ENCODE results near the gene SSTR4. TPM values are rescaled to one million over a fixed set of nuclear protein-coding genes. Genes with fewer than 3 reads are reported as not detected.

SSTR4 gene
- total RNA-seq, 4 donors from 2014 or later = not detected

DNA sequence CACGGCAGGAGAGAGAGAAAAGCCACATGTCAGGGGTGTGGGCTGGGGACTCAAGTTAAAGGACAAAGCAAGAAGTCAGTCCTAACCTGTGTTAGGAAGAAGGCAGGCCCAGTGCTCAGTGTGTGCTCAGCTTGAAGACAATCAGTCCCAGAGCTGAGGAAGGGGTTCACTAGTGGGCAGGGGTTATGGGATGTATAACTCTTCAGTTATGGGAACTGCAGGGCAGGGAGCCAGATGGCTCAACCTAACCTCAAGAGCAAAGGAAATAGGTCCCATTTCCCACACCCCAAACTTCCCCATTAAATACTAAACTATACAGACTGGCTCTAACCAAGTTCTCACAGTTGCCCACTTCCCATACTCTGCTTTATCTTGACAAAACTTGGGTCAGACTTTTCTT lies 7.4 kb upstream of the SSTR4 start:
- TF ChIP-seq, protein P1, sequence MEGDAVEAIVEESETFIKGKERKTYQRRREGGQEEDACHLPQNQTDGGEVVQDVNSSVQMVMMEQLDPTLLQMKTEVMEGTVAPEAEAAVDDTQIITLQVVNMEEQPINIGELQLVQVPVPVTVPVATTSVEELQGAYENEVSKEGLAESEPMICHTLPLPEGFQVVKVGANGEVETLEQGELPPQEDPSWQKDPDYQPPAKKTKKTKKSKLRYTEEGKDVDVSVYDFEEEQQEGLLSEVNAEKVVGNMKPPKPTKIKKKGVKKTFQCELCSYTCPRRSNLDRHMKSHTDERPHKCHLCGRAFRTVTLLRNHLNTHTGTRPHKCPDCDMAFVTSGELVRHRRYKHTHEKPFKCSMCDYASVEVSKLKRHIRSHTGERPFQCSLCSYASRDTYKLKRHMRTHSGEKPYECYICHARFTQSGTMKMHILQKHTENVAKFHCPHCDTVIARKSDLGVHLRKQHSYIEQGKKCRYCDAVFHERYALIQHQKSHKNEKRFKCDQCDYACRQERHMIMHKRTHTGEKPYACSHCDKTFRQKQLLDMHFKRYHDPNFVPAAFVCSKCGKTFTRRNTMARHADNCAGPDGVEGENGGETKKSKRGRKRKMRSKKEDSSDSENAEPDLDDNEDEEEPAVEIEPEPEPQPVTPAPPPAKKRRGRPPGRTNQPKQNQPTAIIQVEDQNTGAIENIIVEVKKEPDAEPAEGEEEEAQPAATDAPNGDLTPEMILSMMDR (IDR thresholded peaks at IDR 0.05; ENCODE audit: low read depth) = no peak

DNA sequence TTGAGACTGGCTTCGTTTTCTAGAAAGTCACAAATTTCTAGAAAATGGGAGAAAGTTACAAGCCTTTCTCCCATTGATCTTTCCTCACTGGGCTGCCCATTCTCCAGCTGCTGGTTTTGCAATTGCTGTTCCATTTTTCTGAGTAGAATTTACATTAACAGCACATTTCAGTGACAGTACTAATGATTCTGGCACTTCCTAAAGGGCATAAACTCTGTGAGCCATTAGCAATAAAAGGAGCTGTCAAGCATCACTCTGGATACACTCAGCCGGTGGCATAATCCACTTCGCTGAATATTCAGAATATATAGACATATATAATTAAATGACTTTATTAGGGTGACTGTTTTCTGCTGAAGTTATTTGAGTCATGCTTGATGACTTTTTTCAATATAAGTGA lies 6.7 kb upstream of the SSTR4 start:
- TF ChIP-seq, protein P1 (IDR thresholded peaks at IDR 0.05; ENCODE audit: low read depth) = no peak

DNA sequence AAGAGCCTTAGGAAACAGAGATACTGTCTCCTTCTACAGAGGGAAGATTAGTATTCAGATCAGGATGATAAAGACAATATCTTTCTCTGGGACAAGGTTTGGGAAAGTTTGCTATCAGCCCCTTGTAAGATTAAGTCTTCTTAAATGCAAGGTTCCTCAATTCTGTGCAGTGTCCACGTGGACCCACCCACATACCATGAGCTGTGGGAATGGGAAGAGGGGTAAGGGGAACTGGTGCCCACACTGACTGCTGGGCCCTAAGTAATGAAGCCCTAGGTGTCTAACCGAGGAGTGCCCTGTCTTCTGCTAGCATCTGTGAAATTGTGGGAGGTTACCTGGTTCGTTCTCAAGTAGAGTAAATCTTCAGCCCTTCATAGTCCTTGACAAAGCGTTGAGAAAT lies 5.8 kb upstream of the SSTR4 start:
- TF ChIP-seq, protein P1 (IDR thresholded peaks at IDR 0.05; ENCODE audit: low read depth) = no peak

DNA sequence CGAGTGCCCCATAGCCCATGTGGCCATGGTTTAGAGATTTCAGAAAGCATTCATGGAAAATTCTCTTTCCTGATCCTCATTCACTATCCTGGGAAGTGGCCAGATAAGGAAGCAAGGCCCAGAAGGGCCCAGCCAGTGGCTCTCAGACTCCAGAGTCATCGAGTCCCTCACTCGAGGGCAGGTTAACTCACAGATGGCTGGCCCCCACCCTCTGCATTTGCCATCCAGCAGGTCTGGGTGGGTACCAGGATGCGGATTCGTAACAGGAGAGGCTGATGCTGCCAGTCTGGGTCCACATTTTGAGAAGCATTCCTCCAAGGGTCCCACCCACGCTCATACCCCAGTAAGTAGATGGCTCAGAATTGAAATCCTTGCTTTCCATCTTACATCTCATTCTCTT lies 3.8 kb upstream of the SSTR4 start:
- TF ChIP-seq, protein P1 (IDR thresholded peaks at IDR 0.05; ENCODE audit: low read depth) = no peak

DNA sequence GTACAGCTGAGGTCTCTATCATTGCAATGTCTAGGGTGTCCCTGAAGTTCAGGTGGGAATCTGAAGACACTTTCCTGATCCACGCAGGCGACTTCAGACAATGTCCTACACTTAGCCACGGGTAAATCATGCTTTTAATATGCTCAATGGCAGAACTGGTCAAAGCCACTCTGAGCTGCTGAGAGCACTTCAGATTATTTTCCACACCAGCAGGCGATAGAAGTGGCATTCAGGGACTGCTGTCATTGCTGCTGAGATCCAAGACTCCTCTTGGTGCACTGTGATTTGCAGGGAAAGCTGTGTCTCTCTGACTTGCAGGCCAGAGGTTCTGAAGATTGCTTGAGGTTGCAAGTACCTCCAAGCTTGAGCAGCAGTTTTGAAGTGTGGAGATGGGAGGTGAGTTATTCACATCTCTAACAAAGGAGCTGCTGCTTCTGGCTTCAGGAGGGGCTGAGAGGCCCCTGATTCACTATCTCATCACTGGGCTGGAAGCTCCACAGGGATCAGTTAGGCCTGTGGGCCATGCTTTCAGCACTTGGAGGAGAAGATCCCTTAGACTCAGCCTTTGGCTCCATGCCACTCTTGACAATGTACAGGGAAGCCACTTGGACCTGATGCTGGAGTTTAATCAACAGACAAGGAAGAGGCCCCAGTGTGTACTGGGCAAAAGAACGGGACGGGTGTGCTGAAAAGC lies 2.9 kb upstream of the SSTR4 start:
- TF ChIP-seq, protein P1 (IDR thresholded peaks at IDR 0.05; ENCODE audit: low read depth) = no peak

DNA sequence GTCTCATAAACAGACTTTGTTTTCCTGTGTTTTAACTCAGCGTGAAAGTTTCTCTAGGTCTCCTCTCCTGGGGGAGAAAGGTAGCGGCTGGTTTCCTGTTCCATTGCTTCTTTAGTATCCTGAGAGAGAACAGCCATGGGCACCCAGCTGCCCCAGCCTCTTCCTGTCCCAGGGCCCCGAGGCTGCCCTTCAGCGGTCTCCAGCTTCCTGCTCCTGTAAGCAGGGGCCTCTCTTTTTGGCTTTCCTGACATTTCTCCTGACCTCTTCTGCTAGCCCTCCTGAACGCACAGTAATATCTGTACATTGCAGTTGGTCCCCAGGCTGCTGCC lies 2.4 kb upstream of the SSTR4 start:
- TF ChIP-seq, protein P1 (IDR thresholded peaks at IDR 0.05; ENCODE audit: low read depth) = no peak

DNA sequence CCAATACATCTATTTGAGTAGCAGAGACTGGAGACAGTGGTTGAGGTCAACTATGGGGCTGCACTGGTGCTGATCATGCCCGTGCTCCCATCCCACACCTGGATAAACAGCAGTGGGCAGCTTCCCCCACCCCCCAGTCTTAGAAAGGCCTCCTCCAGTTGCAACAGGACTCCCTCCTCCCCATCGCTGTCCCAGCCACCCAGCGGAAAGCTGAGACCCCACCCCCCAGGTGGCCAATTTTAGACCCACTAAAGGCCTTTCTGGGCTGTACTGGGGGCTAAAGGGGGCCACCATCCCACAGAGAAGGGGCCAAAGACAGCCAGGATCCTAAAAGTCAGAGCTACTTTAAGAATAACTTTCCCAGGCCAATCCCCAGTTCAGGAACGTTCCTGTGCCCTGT lies 1.2 kb upstream of the SSTR4 start:
- TF ChIP-seq, protein P1 (IDR thresholded peaks at IDR 0.05; ENCODE audit: low read depth) = no peak

Measured in subcutaneous adipose tissue (tissue), 4 donors.